ENCODE data around the gene FBXO41.

- no peak for TF ChIP-seq CTCF (IDR thresholded peaks at IDR 0.05)
- TF ChIP-seq POLR2AphosphoS5 (IDR thresholded peaks at IDR 0.05; ENCODE audit: low read depth, low read length), result no peak
- TF ChIP-seq REST (IDR thresholded peaks at IDR 0.05; ENCODE audit: insufficient read depth in 1 of 2, low read depth in 2 of 2, low read length in 1 of 2), result no peak
Measured at GRCh38 chr2:73259704-73260337, 24.5 kb downstream of the FBXO41 start.
